ENCODE measurements around the gene SLC25A23.

Gene SLC25A23

GRCh38 chr19:6460099-6460884 lies 700 bp upstream of the SLC25A23 start:
- in situ Hi-C loops (cut with HindIII; ENCODE audit: low pct_unique_long_range_greater_than_20kb, low sequenced_read_pairs): no loop called here
- peak; percentile 85 to 98 for DNase-seq (ENCODE audit: low read depth in 1 of 2, low spot score in 1 of 2)

GRCh38 chr19:6458695-6459261 lies 814 bp downstream of the SLC25A23 start:
- in situ Hi-C loops (cut with HindIII; ENCODE audit: low pct_unique_long_range_greater_than_20kb, low sequenced_read_pairs): no loop called here
- no peak for DNase-seq (ENCODE audit: low read depth in 1 of 2, low spot score in 1 of 2)
- no peak for TF ChIP-seq JUND (IDR thresholded peaks at IDR 0.05; ENCODE audit: low read depth)

More at GRCh38 chr19:6460099-6460884, 700 bp upstream of the SLC25A23 start:
- TF ChIP-seq JUND (IDR thresholded peaks at IDR 0.05; ENCODE audit: low read depth): no peak

- no peak for TF ChIP-seq JUND (IDR thresholded peaks at IDR 0.05; ENCODE audit: low read depth)
- in situ Hi-C loops (cut with HindIII; ENCODE audit: low pct_unique_long_range_greater_than_20kb, low sequenced_read_pairs): no loop called here
- no peak for DNase-seq (ENCODE audit: low read depth in 1 of 2, low spot score in 1 of 2)
Measured at GRCh38 chr19:6457958-6458694, 1.5 kb downstream of the SLC25A23 start.

GRCh38 chr19:6455924-6456323 lies 3.7 kb downstream of the SLC25A23 start:
- in situ Hi-C loops (cut with HindIII; ENCODE audit: low pct_unique_long_range_greater_than_20kb, low sequenced_read_pairs): no loop called here
- no peak for TF ChIP-seq JUND (IDR thresholded peaks at IDR 0.05; ENCODE audit: low read depth)
- DNase-seq (ENCODE audit: low read depth in 1 of 2, low spot score in 1 of 2): no peak

- in situ Hi-C loops (cut with HindIII; ENCODE audit: low pct_unique_long_range_greater_than_20kb, low sequenced_read_pairs): no loop called here
- no peak for TF ChIP-seq JUND (IDR thresholded peaks at IDR 0.05; ENCODE audit: low read depth)
- no peak for DNase-seq (ENCODE audit: low read depth in 1 of 2, low spot score in 1 of 2)
Measured at GRCh38 chr19:6453951-6454565, 5.5 kb downstream of the SLC25A23 start.

GRCh38 chr19:6452899-6453298 lies 6.7 kb downstream of the SLC25A23 start:
- no peak for DNase-seq (ENCODE audit: low read depth in 1 of 2, low spot score in 1 of 2)
- no peak for TF ChIP-seq JUND (IDR thresholded peaks at IDR 0.05; ENCODE audit: low read depth)
- in situ Hi-C loops (cut with HindIII; ENCODE audit: low pct_unique_long_range_greater_than_20kb, low sequenced_read_pairs): no loop called here

GRCh38 chr19:6452223-6452614 lies 7.4 kb downstream of the SLC25A23 start:
- DNase-seq (ENCODE audit: low read depth in 1 of 2, low spot score in 1 of 2): no peak
- in situ Hi-C loops (cut with HindIII; ENCODE audit: low pct_unique_long_range_greater_than_20kb, low sequenced_read_pairs): no loop called here
- TF ChIP-seq JUND (IDR thresholded peaks at IDR 0.05; ENCODE audit: low read depth): no peak

- in situ Hi-C loops (cut with HindIII; ENCODE audit: low pct_unique_long_range_greater_than_20kb, low sequenced_read_pairs): no loop called here
- TF ChIP-seq JUND (IDR thresholded peaks at IDR 0.05; ENCODE audit: low read depth): no peak
- DNase-seq (ENCODE audit: low read depth in 1 of 2, low spot score in 1 of 2): no peak
Measured at GRCh38 chr19:6451583-6452222, 7.9 kb downstream of the SLC25A23 start.

GRCh38 chr19:6450166-6450565 lies 9.4 kb downstream of the SLC25A23 start:
- no peak for TF ChIP-seq JUND (IDR thresholded peaks at IDR 0.05; ENCODE audit: low read depth)
- in situ Hi-C loops (cut with HindIII; ENCODE audit: low pct_unique_long_range_greater_than_20kb, low sequenced_read_pairs): no loop called here
- no peak for DNase-seq (ENCODE audit: low read depth in 1 of 2, low spot score in 1 of 2)

- in situ Hi-C loops (cut with HindIII; ENCODE audit: low pct_unique_long_range_greater_than_20kb, low sequenced_read_pairs): no loop called here
- DNase-seq (ENCODE audit: low read depth in 1 of 2, low spot score in 1 of 2): no peak
- TF ChIP-seq JUND (IDR thresholded peaks at IDR 0.05; ENCODE audit: low read depth): no peak
Measured at GRCh38 chr19:6448045-6448444, 11.5 kb downstream of the SLC25A23 start.

GRCh38 chr19:6446452-6446851 lies 13.1 kb downstream of the SLC25A23 start:
- in situ Hi-C loops (cut with HindIII; ENCODE audit: low pct_unique_long_range_greater_than_20kb, low sequenced_read_pairs): no loop called here
- no peak for TF ChIP-seq JUND (IDR thresholded peaks at IDR 0.05; ENCODE audit: low read depth)
- no peak for DNase-seq (ENCODE audit: low read depth in 1 of 2, low spot score in 1 of 2)

GRCh38 chr19:6443986-6444385 lies 15.6 kb downstream of the SLC25A23 start:
- in situ Hi-C loops (cut with HindIII; ENCODE audit: low pct_unique_long_range_greater_than_20kb, low sequenced_read_pairs): no loop called here
- no peak for TF ChIP-seq JUND (IDR thresholded peaks at IDR 0.05; ENCODE audit: low read depth)
- no peak for DNase-seq (ENCODE audit: low read depth in 1 of 2, low spot score in 1 of 2)

Data from T47D (cell line).